RWPE2 (cell line): ENCODE measurements around the gene FBXL19.

ENCODE experiments used
- ATAC-seq: fragments of 200-7000 bp; cut with Tn5 transposase; 3 replicates; pipeline ENCODE4 v1.9.1; 2021; ENCODE audit warnings: low read depth
- DNase-seq: peaks from one replicate; pipeline ENCODE4 v3.0.0-alpha.2; 2020; ENCODE audit warnings: low spot score
- H3K27ac ChIP-seq: fragments of 450-650 bp; 2 replicates; pipeline ENCODE4 v1.5.1; 2017; ENCODE audit warnings: mild to moderate bottlenecking; ENCODE audit not compliant: poor library complexity, severe bottlenecking
- H3K27me3 ChIP-seq: fragments of 250-450 bp; sonication (Bioruptor Pico); 2 replicates; pipeline ENCODE4 v1.5.1; 2021; ENCODE audit warnings: mild to moderate bottlenecking, moderate library complexity; ENCODE audit not compliant: insufficient read depth, poor library complexity, severe bottlenecking
- H3K36me3 ChIP-seq: fragments of 250-450 bp; sonication (Bioruptor Pico); 2 replicates; pipeline ENCODE4 v1.5.1; 2020; ENCODE audit warnings: low read depth, mild to moderate bottlenecking, moderate library complexity
- H3K4me1 ChIP-seq: fragments of 250-450 bp; sonication (Bioruptor Pico); 2 replicates; pipeline ENCODE4 v1.5.1; 2021; ENCODE audit warnings: mild to moderate bottlenecking, moderate library complexity; ENCODE audit not compliant: insufficient read depth, poor library complexity, severe bottlenecking
- H3K4me3 ChIP-seq: fragments of 250-450 bp; sonication (Bioruptor Pico); 2 replicates; pipeline ENCODE4 v1.5.1; 2021; ENCODE audit warnings: mild to moderate bottlenecking, moderate library complexity; ENCODE audit not compliant: severe bottlenecking
- H3K9me3 ChIP-seq: fragments of 250-450 bp; sonication (Bioruptor Pico); 2 replicates; pipeline ENCODE4 v1.5.1; 2021; ENCODE audit warnings: mild to moderate bottlenecking, moderate library complexity; ENCODE audit not compliant: severe bottlenecking
- CTCF ChIP-seq: fragments of 450-650 bp; IDR thresholded peaks from one replicate; pipeline ENCODE4 v1.5.1; 2017; ENCODE audit warnings: mild to moderate bottlenecking, moderate library complexity; ENCODE audit not compliant: poor library complexity, severe bottlenecking

FBXL19 gene

GRCh38 chr16:30946671-30947540 lies 23.5 kb downstream of the FBXL19 start:
- H3K27me3 ChIP-seq: no peaks in the 10 kb centered on the region
- DNase-seq: no peak
- no peak for TF ChIP-seq CTCF
- H3K4me1 ChIP-seq: peaks cover 5% of the 10 kb centered on the region
- no peak for ATAC-seq
- peaks cover 29% of the 10 kb centered on the region for H3K36me3 ChIP-seq
- H3K4me3 ChIP-seq: no peak overlapping the region
- no peak overlapping the region for H3K27ac ChIP-seq
- H3K9me3 ChIP-seq: no peaks in the 10 kb centered on the region

- no peak overlapping the region for H3K27ac ChIP-seq
- H3K4me1 ChIP-seq: peaks cover 5% of the 10 kb centered on the region
- H3K4me3 ChIP-seq: no peak overlapping the region
- H3K27me3 ChIP-seq: no peaks in the 10 kb centered on the region
- peaks cover 25% of the 10 kb centered on the region for H3K36me3 ChIP-seq
- ATAC-seq: no peak
- no peak for DNase-seq
- H3K9me3 ChIP-seq: no peaks in the 10 kb centered on the region
- TF ChIP-seq CTCF: no peak
Measured at GRCh38 chr16:30947541-30947858, 24.1 kb downstream of the FBXL19 start.

- Histone ChIP-seq H3K4me3 (peak overlapping the region; percentile 98), H3K9me3 (no peaks in the 10 kb centered on the region), H3K4me1 (peaks cover 5% of the 10 kb centered on the region), H3K27me3 (no peaks in the 10 kb centered on the region), H3K27ac (peak overlapping the region; percentile 90), H3K36me3 (peaks cover 19% of the 10 kb centered on the region)
- DNase-seq (peak; percentile 94), ATAC-seq (peak; percentile 59)
- TF ChIP-seq CTCF: no peak
Measured at GRCh38 chr16:30947859-30948666, 24.7 kb downstream of the FBXL19 start.

GRCh38 chr16:30948667-30949649 lies 25.6 kb downstream of the FBXL19 start, which contains the start of gene ORAI3:
Gene ORAI3, plus strand, starts transcription at chr16:30949068. Its CDS starts 222 bp downstream, at chr16:30949290.
- no peak for TF ChIP-seq CTCF
- Histone ChIP-seq H3K27me3 (no peaks in the 10 kb centered on the region), H3K36me3 (peaks cover 13% of the 10 kb centered on the region), H3K9me3 (no peaks in the 10 kb centered on the region), H3K27ac (peak within 1 kb of the TSS; percentile 90), H3K4me3 (peak within 1 kb of the TSS; percentile 98), H3K4me1 (peaks cover 5% of the 10 kb centered on the region)
- ATAC-seq (peak; percentile 35), DNase-seq (no peak)
